OCI-LY1 (cell line): ENCODE results near the gene ALG9.

Experiments
- H2AFZ ChIP-seq: fragments of 200-600 bp; sonication (generic), shearing (Covaris generic); 2 replicates; pipeline ENCODE4 v1.6.0; 2014; ENCODE audit warnings: antibody characterized with exemption, mild to moderate bottlenecking, low read length
- H3F3A ChIP-seq: fragments of 200-600 bp; sonication (generic), shearing (Covaris generic); 2 replicates; pipeline ENCODE4 v1.6.0; 2014; ENCODE audit warnings: mild to moderate bottlenecking, antibody characterized with exemption, low read length, moderate library complexity; ENCODE audit not compliant: insufficient read depth
- H3K27ac ChIP-seq: fragments of 200-600 bp; sonication (generic); 2 replicates; pipeline ENCODE4 v1.5.1; 2014; ENCODE audit warnings: low read length, mixed run types, mild to moderate bottlenecking, low read depth; ENCODE audit not compliant: poor library complexity, severe bottlenecking
- H3K27me3 ChIP-seq: fragments of 200-600 bp; sonication (generic); 2 replicates; pipeline ENCODE4 v1.6.0; 2014; ENCODE audit warnings: antibody characterized with exemption, mild to moderate bottlenecking, low read length, moderate library complexity; ENCODE audit not compliant: insufficient read depth
- H3K36me3 ChIP-seq: fragments of 200-600 bp; sonication (generic); 2 replicates; pipeline ENCODE4 v1.6.1; 2014; ENCODE audit warnings: mild to moderate bottlenecking, antibody characterized with exemption, low read length, moderate library complexity, mixed read lengths; ENCODE audit not compliant: insufficient read depth
- H3K4me1 ChIP-seq: fragments of 200-600 bp; sonication (generic); 2 replicates; pipeline ENCODE4 v1.5.1; 2014; ENCODE audit warnings: mild to moderate bottlenecking, low read length, moderate library complexity; ENCODE audit not compliant: insufficient read depth, severe bottlenecking
- H3K4me2 ChIP-seq: fragments of 200-600 bp; sonication (generic), shearing (Covaris generic); 2 replicates; pipeline ENCODE4 v1.6.1; 2014; ENCODE audit warnings: low read length
- H3K4me3 ChIP-seq: fragments of 200-600 bp; sonication (generic); 2 replicates; pipeline ENCODE4 v1.5.1; 2014; ENCODE audit warnings: low read length, low read depth, mild to moderate bottlenecking, mixed read lengths; ENCODE audit not compliant: poor library complexity, severe bottlenecking
- H3K79me2 ChIP-seq: fragments of 200-600 bp; shearing (Covaris generic); 2 replicates; pipeline ENCODE4 v1.6.1; 2016; ENCODE audit warnings: mixed run types, low read length, mixed read lengths; ENCODE audit not compliant: insufficient read depth
- H3K9ac ChIP-seq: fragments of 200-600 bp; sonication (generic), shearing (Covaris generic); 2 replicates; pipeline ENCODE4 v1.6.1; 2014; ENCODE audit warnings: mild to moderate bottlenecking, low read length, mixed read lengths
- H3K9me2 ChIP-seq: fragments of 200-600 bp; sonication (generic), shearing (Covaris generic); 2 replicates; pipeline ENCODE4 v1.6.1; 2014; ENCODE audit warnings: low read depth, mild to moderate bottlenecking, low read length, mixed read lengths
- H3K9me3 ChIP-seq: fragments of 200-600 bp; shearing (Covaris generic); 2 replicates; pipeline ENCODE4 v1.6.1; 2014; ENCODE audit warnings: low read length, mixed read lengths
- H4K20me1 ChIP-seq: fragments of 200-600 bp; sonication (generic), shearing (Covaris generic); 2 replicates; pipeline ENCODE4 v1.6.0; 2016; ENCODE audit warnings: mild to moderate bottlenecking, low read length; ENCODE audit not compliant: insufficient read depth
- CTCF ChIP-seq: fragments of 200-600 bp; sonication (generic), shearing (Covaris generic); IDR thresholded peaks from 2 replicates; pipeline ENCODE4 v1.5.1; 2017; ENCODE audit warnings: mild to moderate bottlenecking, antibody characterized with exemption, low read length, moderate library complexity, mixed read lengths
- EZH2 ChIP-seq: fragments of 200-600 bp; sonication (generic), shearing (Covaris generic); IDR thresholded peaks from 2 replicates; pipeline ENCODE4 v1.8.0; 2017; ENCODE audit warnings: borderline replicate concordance, mixed run types, mild to moderate bottlenecking, antibody characterized with exemption, low read length, moderate library complexity, mixed read lengths

ALG9 gene

GRCh38 chr11:111777094-111778046 is 94.0 kb downstream of the ALG9 start:
- H3K9ac ChIP-seq = peak overlapping the region; percentile 13; the same call in 1 of the 2 replicates
- H3K36me3 ChIP-seq = no peaks in the 10 kb centered on the region
- H3K9me3 ChIP-seq = no peaks in the 10 kb centered on the region
- peak; percentile 98 for TF ChIP-seq CTCF
- no peak for TF ChIP-seq EZH2
- peak overlapping the region; percentile 76 for H3K27ac ChIP-seq
- no peaks in the 10 kb centered on the region for H3K27me3 ChIP-seq
- H3K9me2 ChIP-seq = no peaks in the 10 kb centered on the region
- H2AFZ ChIP-seq = no peak overlapping the region
- peaks cover 20% of the 10 kb centered on the region for H3K4me1 ChIP-seq
- no peaks in the 10 kb centered on the region for H3K79me2 ChIP-seq
- no peaks in the 10 kb centered on the region for H4K20me1 ChIP-seq
- no peaks in the 10 kb centered on the region for H3F3A ChIP-seq
- H3K4me3 ChIP-seq = no peak overlapping the region
- peak overlapping the region; percentile 35 for H3K4me2 ChIP-seq

GRCh38 chr11:111776398-111777093 is 94.8 kb downstream of the ALG9 start:
- no peaks in the 10 kb centered on the region for H3K36me3 ChIP-seq
- H3K9ac ChIP-seq = peak overlapping the region; percentile 13; the same call in 1 of the 2 replicates
- no peaks in the 10 kb centered on the region for H3F3A ChIP-seq
- peak overlapping the region; percentile 35 for H3K4me2 ChIP-seq
- H3K27ac ChIP-seq = peak overlapping the region; percentile 76
- H4K20me1 ChIP-seq = no peaks in the 10 kb centered on the region
- H3K4me3 ChIP-seq = no peak overlapping the region
- peaks cover 20% of the 10 kb centered on the region for H3K4me1 ChIP-seq
- no peaks in the 10 kb centered on the region for H3K9me2 ChIP-seq
- H2AFZ ChIP-seq = no peak overlapping the region
- H3K9me3 ChIP-seq = no peaks in the 10 kb centered on the region
- no peaks in the 10 kb centered on the region for H3K27me3 ChIP-seq
- no peaks in the 10 kb centered on the region for H3K79me2 ChIP-seq
- TF ChIP-seq EZH2 (no peak), CTCF (no peak)

- Histone ChIP-seq H3K36me3 (no peaks in the 10 kb centered on the region), H2AFZ (no peak overlapping the region), H4K20me1 (no peaks in the 10 kb centered on the region), H3K9me2 (no peaks in the 10 kb centered on the region), H3K4me1 (peaks cover 20% of the 10 kb centered on the region), H3K9me3 (no peaks in the 10 kb centered on the region), H3K79me2 (no peaks in the 10 kb centered on the region), H3K4me2 (no peak overlapping the region), H3K4me3 (no peak overlapping the region), H3K9ac (no peak overlapping the region), H3K27me3 (no peaks in the 10 kb centered on the region), H3F3A (no peaks in the 10 kb centered on the region), H3K27ac (no peak overlapping the region)
- no peak for TF ChIP-seq CTCF
- TF ChIP-seq EZH2 = no peak
Observed at GRCh38 chr11:111774955-111775710, 96.2 kb downstream of the ALG9 start.
